Effector memory CD4-positive, alpha-beta T cell (primary cell): ENCODE data around the gene SPAAR.

Experiments
- DNase-seq, 3 donors: peaks; one replicate each; pipeline ENCODE4 v3.0.0-alpha.2; 2020
- H3K27ac ChIP-seq: 2 replicates; pipeline ENCODE4 v1.7.0; 2013; ENCODE audit warnings: mild to moderate bottlenecking, low read length, moderate library complexity; ENCODE audit not compliant: insufficient read depth, poor library complexity, severe bottlenecking
- H3K27me3 ChIP-seq: replicated peaks from 2 replicates; pipeline ENCODE4 v1.7.0; 2013; ENCODE audit warnings: mild to moderate bottlenecking, low read length; ENCODE audit not compliant: insufficient read depth, control insufficient read depth, poor library complexity, severe bottlenecking
- H3K36me3 ChIP-seq: 2 replicates; pipeline ENCODE4 v1.7.0; 2013; ENCODE audit warnings: mild to moderate bottlenecking, low read length, moderate library complexity; ENCODE audit not compliant: control insufficient read depth, insufficient read depth
- H3K4me1 ChIP-seq: 2 replicates; pipeline ENCODE4 v1.7.0; 2013; ENCODE audit warnings: low read length, mild to moderate bottlenecking; ENCODE audit not compliant: control insufficient read depth, insufficient read depth, poor library complexity, severe bottlenecking
- H3K4me3 ChIP-seq: 2 replicates; pipeline ENCODE4 v1.7.0; 2013; ENCODE audit warnings: low read length, low read depth, mild to moderate bottlenecking; ENCODE audit not compliant: insufficient read depth, poor library complexity, severe bottlenecking
- H3K9me3 ChIP-seq: 2 replicates; pipeline ENCODE4 v1.7.0; 2013; ENCODE audit warnings: mild to moderate bottlenecking, low read length, moderate library complexity; ENCODE audit not compliant: control insufficient read depth

Gene SPAAR

DNA sequence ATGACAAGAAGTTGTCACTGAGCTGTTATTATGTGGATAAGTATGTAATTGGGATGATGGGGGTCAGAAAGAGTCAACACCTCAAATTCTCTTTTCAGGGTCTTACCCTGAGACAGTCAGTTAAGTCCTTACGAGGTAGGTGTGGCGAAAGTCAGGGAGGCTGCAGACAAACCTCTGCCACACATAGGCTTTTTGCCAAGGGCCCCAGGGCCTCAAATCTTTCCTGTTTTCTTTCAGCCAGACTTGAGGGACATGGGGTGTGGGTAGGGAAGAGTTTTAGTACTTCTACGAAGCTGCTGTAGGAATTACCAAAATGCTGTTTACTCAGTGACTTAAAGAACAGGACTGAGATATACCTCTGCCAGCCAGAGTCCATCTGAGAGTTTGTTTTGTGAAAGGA lies 34.9 kb downstream of the SPAAR start:
- H3K36me3 ChIP-seq: no peaks in the 10 kb centered on the region
- DNase-seq: no peak
- H3K4me1 ChIP-seq: peaks cover 45% of the 10 kb centered on the region
- no peak overlapping the region for H3K4me3 ChIP-seq
- no peaks in the 10 kb centered on the region for H3K9me3 ChIP-seq
- H3K27me3 ChIP-seq: no peaks in the 10 kb centered on the region
- no peak overlapping the region for H3K27ac ChIP-seq

DNA sequence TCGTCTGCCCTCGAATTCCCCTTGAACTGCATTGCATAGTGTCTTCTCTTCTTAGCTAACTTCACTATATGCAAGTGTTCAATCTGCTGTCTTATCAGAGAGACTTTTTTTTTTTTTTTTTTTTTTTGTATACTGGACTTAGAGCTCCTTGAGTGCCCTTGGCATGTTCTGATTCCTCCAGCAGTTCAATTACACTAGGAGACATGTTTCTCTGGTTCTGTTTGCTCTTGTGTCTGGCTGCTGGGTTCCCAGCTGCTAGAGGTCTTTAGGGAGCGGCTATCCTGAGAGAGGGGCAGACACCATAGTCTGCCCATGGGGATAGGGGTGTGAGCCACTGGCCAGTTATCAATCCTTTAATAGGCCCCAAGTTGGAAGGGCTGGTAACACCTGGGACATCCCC lies 35.6 kb downstream of the SPAAR start:
- Histone ChIP-seq H3K27me3 (no peaks in the 10 kb centered on the region), H3K4me1 (peaks cover 44% of the 10 kb centered on the region), H3K36me3 (no peaks in the 10 kb centered on the region), H3K9me3 (no peaks in the 10 kb centered on the region), H3K27ac (no peak overlapping the region), H3K4me3 (no peak overlapping the region)
- DNase-seq: no peak

DNA sequence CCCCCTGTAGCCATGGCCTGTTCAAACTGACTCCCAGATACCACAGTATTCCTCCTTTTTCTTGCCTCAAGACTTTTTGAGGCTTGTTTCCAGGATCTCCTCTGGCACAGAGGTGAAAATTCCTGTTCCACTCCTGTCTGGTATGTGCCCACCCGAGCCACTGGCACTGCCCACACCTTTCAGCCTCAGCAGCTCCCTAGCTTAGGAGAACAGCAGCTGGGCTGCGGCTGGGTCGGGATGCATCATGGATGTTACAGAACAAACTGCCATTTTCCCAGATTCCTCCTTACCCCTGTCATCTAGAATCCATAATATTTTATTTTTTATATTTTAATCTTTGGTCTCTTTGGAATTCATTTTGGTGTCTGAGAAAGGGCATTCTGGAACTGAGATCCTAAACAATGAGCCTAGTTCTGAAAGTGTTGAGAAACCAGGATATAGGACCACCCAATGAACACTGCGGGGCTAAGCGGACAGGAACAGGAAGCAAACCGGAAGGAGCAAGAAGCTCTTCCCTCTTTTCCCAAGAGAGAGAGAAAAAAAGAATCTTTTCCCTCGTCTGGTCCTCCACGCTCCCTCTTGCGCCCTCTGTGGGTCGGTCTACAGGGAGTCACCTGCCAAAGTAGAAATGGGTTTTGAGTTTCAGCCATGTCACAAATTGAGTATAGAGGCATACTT lies 36.2 kb downstream of the SPAAR start:
- H3K36me3 ChIP-seq: no peaks in the 10 kb centered on the region
- no peaks in the 10 kb centered on the region for H3K9me3 ChIP-seq
- peak in 2 of 3 donors; percentile 19 to 40 for DNase-seq
- peaks cover 38% of the 10 kb centered on the region for H3K4me1 ChIP-seq
- no peak overlapping the region for H3K27ac ChIP-seq
- H3K27me3 ChIP-seq: no peaks in the 10 kb centered on the region
- H3K4me3 ChIP-seq: peak overlapping the region; percentile 3

DNA sequence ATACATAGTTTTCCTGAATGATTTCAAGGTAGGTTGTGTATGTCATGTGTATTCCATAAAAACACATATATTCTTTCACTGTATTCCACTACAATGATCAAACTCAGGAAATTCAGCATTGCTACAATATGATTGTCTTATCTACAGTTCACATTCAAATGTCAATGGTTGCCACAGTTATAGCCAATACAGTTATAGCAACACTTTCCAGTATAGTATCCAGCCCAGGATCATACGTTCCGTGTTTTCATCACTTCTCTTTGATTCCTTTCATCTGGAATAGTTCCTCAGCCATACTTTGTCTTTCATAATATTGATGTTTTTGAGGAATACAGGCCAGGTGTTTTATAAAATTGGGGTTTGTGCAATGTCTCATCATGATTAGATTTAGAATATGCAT lies 39.2 kb downstream of the SPAAR start:
- no peaks in the 10 kb centered on the region for H3K9me3 ChIP-seq
- H3K27me3 ChIP-seq: peaks cover under 1% of the 10 kb centered on the region
- H3K4me1 ChIP-seq: peaks cover 24% of the 10 kb centered on the region
- no peak for DNase-seq
- no peak overlapping the region for H3K4me3 ChIP-seq
- H3K27ac ChIP-seq: no peak overlapping the region
- no peaks in the 10 kb centered on the region for H3K36me3 ChIP-seq

DNA sequence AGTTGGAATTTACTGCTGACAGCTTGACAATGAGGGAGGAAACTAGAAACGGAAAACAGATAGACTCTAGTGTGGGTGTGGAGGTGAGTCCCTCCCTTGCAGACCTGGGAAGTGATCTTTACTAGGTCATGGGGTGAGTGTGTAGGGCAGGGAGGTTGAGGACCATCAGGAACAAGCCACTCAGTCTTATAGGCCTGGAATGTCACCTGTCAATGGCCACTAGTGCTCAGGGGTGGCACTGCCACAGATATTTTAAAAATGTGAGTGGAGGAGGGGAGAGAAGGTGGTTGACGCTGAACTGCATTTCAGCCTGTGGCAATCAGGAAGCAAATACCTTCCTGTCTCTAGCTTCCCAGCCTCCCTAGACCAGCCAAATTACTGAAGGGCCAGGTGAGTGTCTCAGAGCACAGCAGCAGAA lies 39.6 kb downstream of the SPAAR start:
- Histone ChIP-seq H3K27me3 (peaks cover 5% of the 10 kb centered on the region), H3K4me3 (no peak overlapping the region), H3K9me3 (no peaks in the 10 kb centered on the region), H3K4me1 (peaks cover 22% of the 10 kb centered on the region), H3K27ac (no peak overlapping the region), H3K36me3 (no peaks in the 10 kb centered on the region)
- no peak for DNase-seq

DNA sequence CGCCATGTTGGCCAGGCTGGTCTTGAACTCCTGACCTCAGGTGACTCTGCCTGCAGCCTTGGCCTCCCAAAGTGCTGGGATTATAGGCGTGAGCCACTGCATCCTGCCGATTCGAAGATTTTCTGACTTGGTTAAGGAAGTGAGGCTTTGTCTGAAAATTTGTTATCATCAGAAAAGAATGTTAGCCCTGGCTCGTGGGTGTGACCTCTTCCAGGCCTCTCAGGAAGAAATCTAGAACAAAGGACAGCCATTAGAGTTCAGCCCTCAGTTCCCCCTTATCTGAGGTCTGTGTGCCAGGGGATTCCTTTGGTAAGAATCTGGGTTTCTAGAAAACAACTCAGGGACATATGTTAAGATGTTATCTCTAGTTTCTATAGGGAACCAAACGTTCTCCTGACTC lies 42.4 kb downstream of the SPAAR start:
- no peak overlapping the region for H3K27ac ChIP-seq
- H3K4me1 ChIP-seq: peaks cover 6% of the 10 kb centered on the region
- no peaks in the 10 kb centered on the region for H3K9me3 ChIP-seq
- H3K27me3 ChIP-seq: peaks cover 5% of the 10 kb centered on the region
- no peak overlapping the region for H3K4me3 ChIP-seq
- DNase-seq: no peak
- no peaks in the 10 kb centered on the region for H3K36me3 ChIP-seq

DNA sequence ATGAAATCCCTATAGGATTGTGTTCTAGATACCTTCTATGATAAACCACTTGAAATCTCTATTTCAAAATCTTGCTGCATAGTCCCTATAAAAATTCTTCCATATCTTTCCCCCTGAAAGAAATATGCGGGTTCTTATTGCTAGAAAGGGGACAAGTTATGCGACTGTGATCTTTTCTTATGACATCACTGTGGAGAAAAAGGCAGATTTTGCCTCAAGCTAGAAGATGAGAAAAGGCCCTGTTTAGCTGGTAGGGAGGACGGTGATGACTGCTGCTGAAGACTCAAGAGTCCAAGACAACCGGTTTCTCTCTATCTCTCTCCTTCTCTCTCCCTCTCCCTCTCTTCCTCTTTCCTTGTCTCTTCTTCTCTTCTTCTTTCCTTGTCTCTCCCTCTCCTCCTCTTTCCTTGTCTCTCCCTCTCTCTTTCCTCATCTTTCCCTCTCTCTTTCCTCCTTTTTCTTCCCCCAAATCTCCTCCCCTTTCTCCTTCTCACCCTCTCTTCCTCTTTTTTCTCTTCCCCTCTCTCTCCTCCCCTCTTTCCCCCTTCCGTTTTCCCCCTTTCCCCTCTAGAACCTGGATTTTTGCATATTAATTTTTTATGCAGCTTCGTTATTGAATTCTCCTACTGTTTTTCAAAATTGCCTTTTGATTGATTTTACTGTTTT lies 43.4 kb downstream of the SPAAR start:
- DNase-seq: no peak
- Histone ChIP-seq H3K27me3 (peaks cover 5% of the 10 kb centered on the region), H3K36me3 (no peaks in the 10 kb centered on the region), H3K9me3 (no peaks in the 10 kb centered on the region), H3K27ac (no peak overlapping the region), H3K4me3 (no peak overlapping the region), H3K4me1 (peaks cover 6% of the 10 kb centered on the region)

DNA sequence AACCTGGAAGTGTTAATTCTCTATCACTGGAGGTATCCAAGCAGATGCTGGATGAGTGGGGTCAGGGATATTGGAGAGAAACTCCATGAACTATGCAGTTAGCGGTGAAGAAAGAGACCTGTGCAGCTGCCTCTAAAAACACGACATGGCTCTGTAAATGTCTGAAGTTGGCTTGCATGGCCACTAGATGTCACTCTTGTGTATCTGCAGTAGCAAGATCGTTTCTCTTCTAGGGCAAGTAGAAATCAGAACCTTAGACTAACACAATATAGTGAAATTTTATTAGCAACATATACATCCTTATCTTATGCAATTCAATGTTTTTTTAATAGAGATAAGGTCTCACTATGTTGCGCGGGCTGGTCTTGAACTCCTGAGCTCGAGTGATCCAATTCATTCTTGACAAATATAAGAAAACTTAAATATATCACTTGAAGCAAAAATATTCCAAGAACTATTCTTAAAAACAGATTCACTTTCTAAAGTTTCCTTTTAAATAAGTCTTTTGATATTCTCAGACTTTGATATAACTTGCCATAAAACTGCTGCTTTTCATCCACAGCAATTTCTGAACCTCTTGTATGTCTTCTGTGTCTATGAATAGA lies 45.8 kb downstream of the SPAAR start:
- Histone ChIP-seq H3K27me3 (peaks cover 5% of the 10 kb centered on the region), H3K4me3 (no peak overlapping the region), H3K4me1 (no peaks in the 10 kb centered on the region), H3K9me3 (no peaks in the 10 kb centered on the region), H3K36me3 (no peaks in the 10 kb centered on the region), H3K27ac (no peak overlapping the region)
- peak in 2 of 3 donors; percentile 11 to 33 for DNase-seq

DNA sequence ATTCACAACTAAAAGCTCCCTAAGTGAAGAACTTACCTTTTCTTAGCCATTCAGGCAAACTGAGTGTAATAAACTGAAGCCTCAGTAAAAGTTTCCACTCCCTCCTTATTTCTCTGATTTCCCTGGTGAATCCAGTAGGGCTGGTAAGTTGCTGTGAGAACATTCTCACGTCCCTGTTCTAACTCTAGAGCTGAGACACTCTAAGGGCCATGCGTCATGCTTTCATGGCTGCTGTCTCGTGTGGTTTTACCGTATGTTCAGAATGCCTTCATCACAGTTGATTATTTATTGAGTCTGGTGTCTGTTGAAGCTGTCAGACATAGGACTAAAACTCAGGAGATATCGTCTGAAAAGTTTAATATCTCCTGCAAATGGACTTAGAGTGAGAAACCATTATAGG lies 47.4 kb downstream of the SPAAR start:
- no peak overlapping the region for H3K27ac ChIP-seq
- no peaks in the 10 kb centered on the region for H3K9me3 ChIP-seq
- H3K36me3 ChIP-seq: no peaks in the 10 kb centered on the region
- H3K27me3 ChIP-seq: peaks cover 5% of the 10 kb centered on the region
- H3K4me3 ChIP-seq: no peak overlapping the region
- H3K4me1 ChIP-seq: no peaks in the 10 kb centered on the region
- no peak for DNase-seq

DNA sequence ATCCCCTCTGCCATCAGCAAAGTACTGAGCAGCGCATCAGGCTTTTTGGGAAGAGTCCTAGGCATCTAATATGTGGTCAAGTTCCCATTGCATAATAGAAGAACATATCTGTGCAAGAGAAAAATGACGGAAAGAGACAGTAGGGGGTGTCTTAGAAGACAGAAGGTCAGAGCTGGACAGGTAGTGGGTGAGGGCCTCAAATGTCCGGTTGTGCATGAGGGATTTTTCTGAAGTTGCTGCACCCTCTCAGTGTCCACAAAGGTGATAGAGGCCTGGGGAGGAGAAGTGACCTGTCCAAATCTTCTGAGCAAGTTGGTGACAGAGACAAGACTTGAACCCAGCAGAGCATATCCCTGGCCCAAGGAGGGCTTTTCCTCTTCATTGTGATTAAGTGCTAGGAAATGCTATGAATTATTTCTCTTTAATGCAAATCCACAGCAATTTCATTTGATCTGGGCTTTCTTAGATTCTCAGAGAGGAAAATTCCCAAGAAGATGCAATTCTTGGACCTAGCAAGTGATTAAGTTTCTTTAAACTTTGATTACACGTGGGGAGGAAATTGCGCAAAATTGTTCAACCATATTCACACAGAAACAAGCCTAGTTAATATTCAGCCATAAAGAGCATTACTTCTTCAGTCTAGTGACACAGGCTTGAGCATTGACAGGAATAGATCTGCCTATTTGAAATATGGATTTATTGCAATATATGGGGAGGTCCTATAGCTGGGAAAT lies 49.0 kb downstream of the SPAAR start, which contains the start of gene OR2S2:
Gene OR2S2 (minus strand): TSS at position 51 of the 734 bp plus-strand sequence. CDS start 56 bp downstream, outside the sequence.
- no peak for DNase-seq
- Histone ChIP-seq H3K4me1 (no peaks in the 10 kb centered on the region), H3K27me3 (peaks cover 5% of the 10 kb centered on the region), H3K36me3 (no peaks in the 10 kb centered on the region), H3K4me3 (no peak within 1 kb of the TSS), H3K27ac (no peak within 1 kb of the TSS), H3K9me3 (no peaks in the 10 kb centered on the region)
